Stimulated activated CD4-positive, alpha-beta T cell treated with anti-CD3 and anti-CD28 coated beads, Interleukin-1b, Interleukin-23, amount 100 ng/mL, for 48 hours (primary cell): ENCODE data around the gene APAF1.

Experiments
- DNase-seq: peaks from one replicate; pipeline ENCODE4 v3.0.0-alpha.2; 2020

APAF1 gene

GRCh38 chr12:98769068-98769467 lies 124.0 kb downstream of the APAF1 start:
- DNase-seq: no peak

- DNase-seq: no peak
These were observed 125.1 kb downstream of the APAF1 start for GRCh38 chr12:98770230-98770629.

GRCh38 chr12:98771811-98772752 lies 127.0 kb downstream of the APAF1 start:
- DNase-seq: no peak

GRCh38 chr12:98772818-98773217 lies 127.7 kb downstream of the APAF1 start:
- no peak for DNase-seq

GRCh38 chr12:98780261-98780660 lies 135.2 kb downstream of the APAF1 start:
- no peak for DNase-seq

- DNase-seq: no peak
These were observed 138.3 kb downstream of the APAF1 start for GRCh38 chr12:98783420-98783819.
